ENCODE data around the gene SPTSSB.

Gene SPTSSB

GRCh38 chr3:161401389-161401788 is 30.1 kb upstream of the SPTSSB start:
- Mint-ChIP-seq H3K27ac (no peak overlapping the region), H3K4me1 (peaks cover 44% of the 10 kb centered on the region), H3K4me3 (no peak overlapping the region), H3K36me3 (peaks cover 2% of the 10 kb centered on the region), H3K27me3 (no peaks in the 10 kb centered on the region), H3K9me3 (no peaks in the 10 kb centered on the region)

DNA sequence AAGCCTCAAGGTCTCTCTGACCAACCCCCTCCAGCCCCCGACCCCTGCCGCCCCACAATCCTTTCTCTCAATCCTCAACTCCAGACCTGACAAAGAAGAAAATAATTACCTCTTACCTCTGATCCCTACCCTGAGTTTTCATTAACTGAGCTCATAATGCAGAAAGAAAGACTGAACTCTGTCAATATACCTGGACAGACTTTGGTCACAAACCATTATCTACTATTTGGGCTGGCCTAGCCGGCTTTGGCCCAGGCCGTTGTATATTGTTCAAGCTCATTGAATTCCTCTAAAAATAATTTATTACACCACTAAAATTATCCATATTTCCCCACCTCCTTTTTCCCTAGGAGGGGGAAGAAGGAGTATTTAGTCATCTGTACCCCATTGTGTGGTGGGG is 29.3 kb upstream of the SPTSSB start:
- Mint-ChIP-seq H3K4me3 (no peak overlapping the region), H3K27ac (peak overlapping the region; percentile 19), H3K4me1 (peaks cover 44% of the 10 kb centered on the region), H3K36me3 (peaks cover 2% of the 10 kb centered on the region), H3K9me3 (no peaks in the 10 kb centered on the region), H3K27me3 (no peaks in the 10 kb centered on the region)

- no peaks in the 10 kb centered on the region for H3K36me3 Mint-ChIP-seq
- no peaks in the 10 kb centered on the region for H3K27me3 Mint-ChIP-seq
- peak overlapping the region; percentile 80 for H3K27ac Mint-ChIP-seq
- no peaks in the 10 kb centered on the region for H3K9me3 Mint-ChIP-seq
- H3K4me1 Mint-ChIP-seq: peaks cover 74% of the 10 kb centered on the region
- H3K4me3 Mint-ChIP-seq: peak overlapping the region; percentile 66
These were observed 24.0 kb upstream of the SPTSSB start for GRCh38 chr3:161395115-161396012.

DNA sequence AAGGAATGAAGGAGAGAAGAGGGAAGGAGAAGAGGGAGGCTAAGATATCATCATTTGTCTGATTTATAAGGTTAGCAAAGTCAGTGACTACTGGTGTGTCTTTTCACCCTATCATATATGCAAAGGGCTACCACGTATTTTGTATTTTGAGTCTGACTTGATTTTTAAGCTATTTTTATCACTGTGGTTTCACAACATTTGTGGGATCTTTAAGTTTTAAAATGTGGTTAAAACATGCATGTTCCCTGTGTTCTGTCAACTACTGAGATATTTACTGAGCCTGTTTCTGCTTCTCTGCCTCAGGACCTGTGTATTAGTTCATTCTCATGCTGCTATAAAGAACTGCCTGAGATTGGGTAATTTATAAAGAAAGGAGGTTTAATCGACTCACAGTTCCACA is 22.5 kb upstream of the SPTSSB start:
- Mint-ChIP-seq H3K4me3 (peak overlapping the region; percentile 67), H3K27me3 (no peaks in the 10 kb centered on the region), H3K27ac (no peak overlapping the region), H3K9me3 (no peaks in the 10 kb centered on the region), H3K36me3 (no peaks in the 10 kb centered on the region), H3K4me1 (peaks cover 79% of the 10 kb centered on the region)

GRCh38 chr3:161393310-161393709 is 22.0 kb upstream of the SPTSSB start:
- Mint-ChIP-seq H3K36me3 (no peaks in the 10 kb centered on the region), H3K27me3 (no peaks in the 10 kb centered on the region), H3K27ac (no peak overlapping the region), H3K4me3 (peak overlapping the region; percentile 67), H3K9me3 (no peaks in the 10 kb centered on the region), H3K4me1 (peaks cover 75% of the 10 kb centered on the region)

DNA sequence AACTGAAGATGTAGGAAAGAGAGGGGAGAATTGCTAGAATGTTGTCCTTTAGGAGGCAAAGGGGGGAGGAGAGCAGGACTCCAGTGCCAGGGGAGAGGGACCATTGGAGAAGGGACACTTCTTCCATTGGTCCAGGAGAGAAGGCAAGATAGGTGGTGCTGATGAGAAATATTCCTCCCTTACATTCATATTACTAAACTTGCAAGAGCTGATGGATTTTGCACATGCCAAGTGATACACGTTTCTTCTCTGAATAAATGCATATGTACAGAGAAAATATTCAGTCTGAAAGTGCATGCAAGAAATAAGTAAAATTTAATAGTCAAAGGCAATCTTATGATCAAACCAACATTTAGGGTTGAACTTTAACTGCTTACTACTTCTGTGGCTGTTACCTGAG is 21.5 kb upstream of the SPTSSB start:
- Mint-ChIP-seq H3K27me3 (no peaks in the 10 kb centered on the region), H3K27ac (no peak overlapping the region), H3K36me3 (no peaks in the 10 kb centered on the region), H3K9me3 (no peaks in the 10 kb centered on the region), H3K4me3 (no peak overlapping the region), H3K4me1 (peaks cover 70% of the 10 kb centered on the region)

GRCh38 chr3:161390200-161390599 is 18.9 kb upstream of the SPTSSB start:
- no peaks in the 10 kb centered on the region for H3K9me3 Mint-ChIP-seq
- H3K4me1 Mint-ChIP-seq: peaks cover 55% of the 10 kb centered on the region
- no peak overlapping the region for H3K27ac Mint-ChIP-seq
- H3K27me3 Mint-ChIP-seq: peaks cover 2% of the 10 kb centered on the region
- H3K36me3 Mint-ChIP-seq: peaks cover 2% of the 10 kb centered on the region
- no peak overlapping the region for H3K4me3 Mint-ChIP-seq

GRCh38 chr3:161389445-161390035 is 18.2 kb upstream of the SPTSSB start:
- peaks cover 2% of the 10 kb centered on the region for H3K27me3 Mint-ChIP-seq
- no peak overlapping the region for H3K27ac Mint-ChIP-seq
- H3K9me3 Mint-ChIP-seq: no peaks in the 10 kb centered on the region
- H3K36me3 Mint-ChIP-seq: peaks cover 2% of the 10 kb centered on the region
- H3K4me3 Mint-ChIP-seq: no peak overlapping the region
- peaks cover 48% of the 10 kb centered on the region for H3K4me1 Mint-ChIP-seq

DNA sequence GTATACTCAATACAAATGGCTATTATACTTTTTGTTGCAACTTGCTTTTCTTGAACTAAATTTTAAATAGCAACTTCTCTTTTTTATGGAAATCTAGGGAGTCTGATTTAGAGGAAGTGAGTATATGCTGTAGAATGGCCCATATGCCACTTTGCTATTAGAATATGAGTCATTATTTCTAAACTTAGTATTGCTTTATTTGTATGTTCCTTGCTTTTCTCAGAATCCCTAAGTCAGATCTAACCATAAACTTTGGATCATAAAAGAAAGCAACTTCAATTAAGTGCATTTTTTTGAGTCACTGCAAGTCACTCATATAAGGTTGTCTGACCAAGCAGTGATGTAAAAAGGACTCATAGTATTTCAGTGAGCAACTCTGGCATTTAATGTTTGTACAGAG is 17.5 kb upstream of the SPTSSB start:
- peaks cover 2% of the 10 kb centered on the region for H3K27me3 Mint-ChIP-seq
- H3K4me3 Mint-ChIP-seq: no peak overlapping the region
- H3K9me3 Mint-ChIP-seq: no peaks in the 10 kb centered on the region
- peaks cover 42% of the 10 kb centered on the region for H3K4me1 Mint-ChIP-seq
- peaks cover 2% of the 10 kb centered on the region for H3K36me3 Mint-ChIP-seq
- H3K27ac Mint-ChIP-seq: no peak overlapping the region

DNA sequence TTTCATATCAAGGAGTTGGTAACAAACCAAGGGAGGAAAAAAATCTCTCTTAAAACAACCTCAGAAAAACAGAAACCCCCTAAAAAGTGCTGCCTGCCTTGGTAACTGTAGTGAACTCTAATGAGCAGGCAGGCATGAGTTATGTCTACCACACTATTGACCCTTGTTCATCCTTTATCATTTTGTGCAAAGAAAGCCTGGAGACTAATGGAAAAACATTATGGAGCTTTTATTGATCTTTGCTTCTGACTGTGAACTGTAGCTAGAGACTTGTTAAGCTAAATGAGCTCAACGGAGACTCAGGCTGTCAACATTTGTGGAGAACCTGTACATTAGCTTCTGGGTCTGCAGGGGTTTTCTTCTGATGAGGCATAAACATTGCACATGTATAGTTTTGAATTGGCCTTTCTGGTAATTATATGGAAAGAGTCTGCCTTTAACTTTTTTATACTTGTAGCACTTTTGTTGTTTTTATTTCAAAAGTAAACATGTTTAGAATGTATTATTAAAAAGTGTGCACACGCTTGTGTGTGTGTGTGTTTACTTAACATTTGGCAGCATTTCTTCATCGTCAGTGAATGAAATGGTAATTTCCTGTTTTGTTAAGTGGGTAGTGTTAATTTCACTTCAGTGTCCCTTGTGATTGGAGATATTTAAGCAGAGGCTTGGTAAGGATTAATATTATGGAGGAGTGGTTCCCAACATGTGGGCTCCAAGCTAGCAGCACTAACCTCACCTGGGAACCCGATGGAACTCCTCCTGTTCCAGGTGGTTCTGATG is 15.9 kb upstream of the SPTSSB start:
- Mint-ChIP-seq H3K27me3 (peaks cover 2% of the 10 kb centered on the region), H3K9me3 (no peaks in the 10 kb centered on the region)

GRCh38 chr3:161372321-161373260 is 1.3 kb upstream of the SPTSSB start:
- Mint-ChIP-seq H3K27ac (no peak overlapping the region), H3K27me3 (peaks cover 9% of the 10 kb centered on the region), H3K4me3 (peak overlapping the region; percentile 88), H3K9me3 (no peaks in the 10 kb centered on the region), H3K4me1 (peaks cover 16% of the 10 kb centered on the region), H3K36me3 (no peaks in the 10 kb centered on the region)

More for the DNA sequence above, 15.9 kb upstream of the SPTSSB start:
- Mint-ChIP-seq H3K4me3 (no peak overlapping the region), H3K4me1 (peaks cover 28% of the 10 kb centered on the region), H3K27ac (no peak overlapping the region), H3K36me3 (peaks cover 2% of the 10 kb centered on the region)

DNA sequence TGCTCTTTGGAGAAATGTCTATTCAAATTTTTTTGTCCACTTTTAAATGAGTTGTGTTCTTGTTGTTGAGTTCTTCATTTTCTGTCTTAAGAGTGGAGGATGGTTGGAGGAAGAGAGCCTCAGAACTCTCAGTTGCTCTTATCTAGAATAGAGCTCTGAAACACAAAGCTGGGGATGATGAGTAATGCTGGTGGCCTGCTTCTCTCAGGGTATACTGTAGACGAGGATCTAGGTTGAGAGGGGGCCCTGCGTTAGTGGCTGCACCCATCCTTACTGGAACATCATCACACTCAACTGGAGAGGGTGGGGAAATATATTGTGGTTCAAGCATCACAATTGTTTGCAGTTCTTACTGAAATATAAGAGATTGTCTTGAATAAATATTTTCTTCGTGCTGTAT is 1.8 kb downstream of the SPTSSB start:
- no peak overlapping the region for H3K27ac Mint-ChIP-seq
- H3K27me3 Mint-ChIP-seq: peaks cover 9% of the 10 kb centered on the region
- H3K9me3 Mint-ChIP-seq: no peaks in the 10 kb centered on the region
- no peak overlapping the region for H3K4me3 Mint-ChIP-seq
- H3K36me3 Mint-ChIP-seq: no peaks in the 10 kb centered on the region
- peaks cover 16% of the 10 kb centered on the region for H3K4me1 Mint-ChIP-seq

- Mint-ChIP-seq H3K4me3 (no peak overlapping the region), H3K36me3 (no peaks in the 10 kb centered on the region), H3K9me3 (no peaks in the 10 kb centered on the region), H3K27ac (no peak overlapping the region), H3K27me3 (peaks cover 6% of the 10 kb centered on the region), H3K4me1 (peaks cover 5% of the 10 kb centered on the region)
These were observed 5.2 kb downstream of the SPTSSB start for GRCh38 chr3:161366094-161366493.

GRCh38 chr3:161358488-161358887 is 12.8 kb downstream of the SPTSSB start:
- Mint-ChIP-seq H3K36me3 (no peaks in the 10 kb centered on the region), H3K27me3 (no peaks in the 10 kb centered on the region), H3K27ac (no peak overlapping the region), H3K4me1 (peaks cover 3% of the 10 kb centered on the region), H3K4me3 (no peak overlapping the region), H3K9me3 (no peaks in the 10 kb centered on the region)

- H3K4me3 Mint-ChIP-seq: no peak overlapping the region
- H3K9me3 Mint-ChIP-seq: peaks cover 5% of the 10 kb centered on the region
- H3K27me3 Mint-ChIP-seq: no peaks in the 10 kb centered on the region
- no peak overlapping the region for H3K27ac Mint-ChIP-seq
- H3K36me3 Mint-ChIP-seq: no peaks in the 10 kb centered on the region
- peaks cover 3% of the 10 kb centered on the region for H3K4me1 Mint-ChIP-seq
These were observed 15.0 kb downstream of the SPTSSB start for GRCh38 chr3:161356287-161356686.

Measured in activated naive CD4-positive, alpha-beta T cell treated with anti-CD3 and anti-CD28 coated beads, Interleukin-2, amount 50 U/mL, for 24 hours (primary cell).